Measurements from ENCODE around the gene OR52L1. TPM values are rescaled to one million over a fixed set of nuclear protein-coding genes. Genes with fewer than 3 reads are reported as not detected.
"Not testable (repeated sequence)": the region's sequence is repeated elsewhere in the genome, so short reads cannot be mapped to it uniquely, and the experiment has no call there.

The OR52L1 gene
- total RNA-seq, 1 donor from 2014 or later, result not detected

DNA sequence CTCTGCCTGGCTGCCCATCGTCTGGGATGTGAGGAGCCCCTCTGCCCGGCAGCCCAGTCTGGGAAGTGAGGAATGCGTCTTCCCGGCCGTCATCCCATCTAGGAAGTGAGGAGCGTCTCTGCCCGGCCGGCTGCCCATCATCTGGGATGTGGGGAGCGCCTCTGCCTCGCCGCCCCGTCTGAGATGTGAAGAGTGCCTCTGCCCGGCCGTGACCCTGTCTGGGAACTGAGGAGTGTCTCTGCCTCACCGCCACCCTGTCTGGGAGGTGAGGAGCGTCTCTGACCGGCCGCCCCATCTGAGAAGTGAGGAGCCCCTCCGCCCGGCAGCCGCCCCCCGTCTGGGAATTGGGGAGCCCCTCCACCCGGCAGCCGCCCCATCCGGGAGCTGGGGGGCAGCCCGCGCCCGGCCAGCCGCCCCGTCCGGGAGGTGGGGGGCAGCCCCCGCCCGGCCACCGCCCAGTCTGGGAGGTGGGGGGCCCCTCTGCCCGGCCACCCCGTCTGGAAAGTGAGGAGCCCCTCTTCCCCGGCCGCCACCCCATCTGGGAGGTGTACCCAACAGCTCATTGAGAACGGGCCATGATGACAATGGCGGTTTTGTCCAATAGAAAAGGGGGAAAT lies 26.0 kb downstream of the OR52L1 start:
- ATAC-seq; intact Hi-C loops (cut with DNase I); DNase-seq (ENCODE audit: low spot score): not testable (repeated sequence)

DNA sequence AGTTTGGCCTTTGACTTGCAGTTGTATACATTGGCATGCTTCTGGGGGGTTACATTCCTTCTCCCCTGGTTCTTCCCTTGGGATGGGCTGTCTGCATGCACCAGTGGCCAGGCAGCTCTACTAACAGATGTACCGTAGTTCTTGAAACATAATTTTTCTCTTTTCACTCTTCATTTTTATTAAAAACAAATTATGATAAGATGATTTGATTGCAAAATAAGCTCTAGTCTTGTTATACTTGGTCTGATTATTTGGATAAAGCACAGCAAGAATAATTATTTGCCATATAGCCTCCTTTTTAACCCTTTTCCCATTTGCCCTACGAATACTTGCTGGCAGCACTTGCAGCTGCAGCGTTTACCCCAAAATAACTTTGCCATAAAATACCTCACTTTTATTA lies 31.2 kb downstream of the OR52L1 start:
- no peak for ATAC-seq
- intact Hi-C loops (cut with DNase I), result no loop called here
- no peak for DNase-seq (ENCODE audit: low spot score)

DNA sequence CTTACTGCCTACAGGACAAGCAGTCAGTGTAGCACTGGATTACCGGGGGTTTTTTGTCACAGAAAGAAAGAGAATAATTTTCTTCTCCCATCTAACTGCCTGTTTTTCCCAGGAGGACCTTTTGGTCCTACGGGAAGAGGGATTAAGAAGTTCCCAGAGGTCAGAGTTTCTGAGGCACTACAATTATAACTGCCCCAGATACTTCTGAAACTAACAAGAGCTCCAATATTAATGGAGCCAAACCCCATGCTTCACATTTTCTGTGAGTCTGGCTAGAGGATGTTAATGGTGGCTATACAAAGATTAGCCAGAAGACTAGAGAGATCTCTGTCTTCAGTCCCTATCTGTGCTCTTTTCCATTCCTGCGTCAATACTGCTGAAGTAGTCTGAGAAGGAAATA lies 44.8 kb downstream of the OR52L1 start, which contains the start of gene OR56A3:
OR56A3 (plus strand) TSS at position 301 of the 400 bp plus-strand sequence. CDS start 5,096 bp downstream, outside the sequence.
- DNase-seq (ENCODE audit: low spot score), result no peak
- no peak for ATAC-seq

DNA sequence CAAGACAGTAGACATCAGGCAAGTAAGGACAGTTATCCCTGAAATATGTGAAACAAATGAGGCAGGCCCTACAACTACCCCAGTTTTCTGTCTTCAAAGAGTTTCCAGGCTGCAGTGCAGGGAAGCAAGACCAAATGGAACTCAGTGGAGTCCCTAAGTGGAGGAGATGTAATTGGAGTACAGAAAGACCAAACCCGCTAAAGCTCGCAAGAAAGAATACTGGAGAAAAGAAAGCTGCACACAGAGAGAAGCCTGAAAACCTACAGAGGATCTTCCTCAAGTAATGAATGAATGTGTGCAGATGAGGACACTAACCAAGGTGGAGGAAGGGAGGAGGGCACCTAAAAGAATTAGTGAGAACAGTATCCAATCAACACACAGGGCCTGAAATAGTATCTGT lies 46.0 kb downstream of the OR52L1 start:
- ATAC-seq, result no peak
- intact Hi-C loops (cut with DNase I), result no loop called here

More for the DNA sequence above, 44.8 kb downstream of the OR52L1 start, which contains the start of gene OR56A3:
- intact Hi-C loops (cut with DNase I), result no loop called here

DNA sequence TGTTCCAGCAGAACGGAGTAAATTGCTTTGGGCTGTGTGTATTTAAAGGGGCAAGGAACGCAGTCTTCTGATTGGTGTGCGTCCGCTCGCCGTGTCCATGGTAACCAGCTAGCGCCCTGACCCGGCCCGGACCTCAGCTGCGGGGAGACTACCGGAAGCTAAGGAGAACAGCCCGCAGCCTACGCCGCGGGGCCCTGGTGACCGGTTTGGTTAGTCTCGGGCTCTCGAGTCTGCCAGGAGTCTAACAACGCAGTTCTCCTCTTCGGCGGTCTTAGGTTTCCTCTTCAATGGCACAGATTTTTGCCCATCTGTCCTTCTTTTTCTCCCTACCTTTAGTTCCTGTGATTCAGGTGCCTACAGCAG lies 48.2 kb downstream of the OR52L1 start:
- ATAC-seq (no peak), DNase-seq (ENCODE audit: low spot score) (no peak)
- intact Hi-C loops (cut with DNase I), result no loop called here

More for the DNA sequence above, 46.0 kb downstream of the OR52L1 start:
- no peak for DNase-seq (ENCODE audit: low spot score)

GRCh38 chr11:5937868-5938602 lies 48.8 kb downstream of the OR52L1 start:
- ATAC-seq (no peak), DNase-seq (ENCODE audit: low spot score) (no peak)
- intact Hi-C loops (cut with DNase I), result no loop called here

Other genes with a start within 250 kb of the OR52L1 start
- gene OR52N4, start 232.7 kb downstream of the OR52L1 start, total RNA-seq, result 0.85 TPM
- not detected for gene OR52N5, start 203.6 kb downstream of the OR52L1 start, total RNA-seq
- gene OR52N1, start 195.7 kb downstream of the OR52L1 start, total RNA-seq, result 0.13 TPM
- not detected for gene OR52N2, start 178.1 kb downstream of the OR52L1 start, total RNA-seq
- not detected for gene OR52E6, start 145.1 kb downstream of the OR52L1 start, total RNA-seq
- gene OR52E8, start 129.3 kb downstream of the OR52L1 start, total RNA-seq, result not detected
- gene OR52E4, start 106.4 kb downstream of the OR52L1 start, total RNA-seq, result not detected
- not detected for gene OR52E5, start 93.8 kb downstream of the OR52L1 start, total RNA-seq
- not detected for gene OR56A3, start 44.7 kb downstream of the OR52L1 start, total RNA-seq
- not detected for gene OR56A5, start 18.5 kb downstream of the OR52L1 start, total RNA-seq
- 0.09 TPM for gene OR56A4, start 20.0 kb upstream of the OR52L1 start, total RNA-seq
- gene OR56A1, start 43.8 kb upstream of the OR52L1 start, total RNA-seq, result 0.13 TPM
- gene OR56B4, start 120.7 kb upstream of the OR52L1 start, total RNA-seq, result not detected
- gene OR52B2, start 183.3 kb upstream of the OR52L1 start, total RNA-seq, result not detected
- not detected for gene OR52W1, start 212.2 kb upstream of the OR52L1 start, total RNA-seq
- not detected for gene C11orf42, start 218.6 kb upstream of the OR52L1 start, total RNA-seq
- 36.8 TPM for gene FHIP1B, start 247.7 kb upstream of the OR52L1 start, total RNA-seq

Data from sciatic nerve (tissue), 2 donors.